SIG-M5 treated with dmso at 0.1 percent for 504 hours (cell line): Measurements from ENCODE around the gene FMO4.
A peak's percentile ranks its signal among the peaks of the same experiment; 100 is the strongest.
"Not testable (repeated sequence)": the region's sequence is repeated elsewhere in the genome, so short reads cannot be mapped to it uniquely, and the experiment has no call there.

Experiments used
- DNase-seq: peaks from one replicate; lab custom pipeline; 2025; ENCODE audit not compliant: unreplicated experiment; lab: John Stamatoyannopoulos, UW

The FMO4 gene

GRCh38 chr1:171329251-171329650, 15.3 kb downstream of the FMO4 start:
- no peak for DNase-seq

- no peak for DNase-seq
Measured at GRCh38 chr1:171334024-171334640, 20.1 kb downstream of the FMO4 start.

GRCh38 chr1:171335964-171336363, 22.0 kb downstream of the FMO4 start:
- no peak for DNase-seq

DNA sequence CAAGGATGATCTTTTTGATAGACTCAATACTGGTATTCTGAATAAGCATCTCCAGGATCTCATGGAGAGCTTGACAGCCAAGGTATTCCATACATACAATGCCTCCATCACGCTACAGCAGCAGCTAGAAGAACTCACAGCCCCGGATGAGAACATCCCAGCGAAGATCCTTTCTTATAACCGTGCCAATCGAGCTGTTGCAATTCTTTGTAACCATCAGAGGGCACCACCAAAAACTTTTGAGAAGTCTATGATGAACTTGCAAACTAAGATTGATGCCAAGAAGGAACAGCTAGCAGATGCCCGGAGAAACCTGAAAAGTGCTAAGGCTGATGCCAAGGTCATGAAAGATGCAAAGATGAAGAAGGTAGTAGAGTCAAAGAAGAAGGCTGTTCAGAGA, 25.4 kb downstream of the FMO4 start:
- DNase-seq: not testable (repeated sequence)

DNA sequence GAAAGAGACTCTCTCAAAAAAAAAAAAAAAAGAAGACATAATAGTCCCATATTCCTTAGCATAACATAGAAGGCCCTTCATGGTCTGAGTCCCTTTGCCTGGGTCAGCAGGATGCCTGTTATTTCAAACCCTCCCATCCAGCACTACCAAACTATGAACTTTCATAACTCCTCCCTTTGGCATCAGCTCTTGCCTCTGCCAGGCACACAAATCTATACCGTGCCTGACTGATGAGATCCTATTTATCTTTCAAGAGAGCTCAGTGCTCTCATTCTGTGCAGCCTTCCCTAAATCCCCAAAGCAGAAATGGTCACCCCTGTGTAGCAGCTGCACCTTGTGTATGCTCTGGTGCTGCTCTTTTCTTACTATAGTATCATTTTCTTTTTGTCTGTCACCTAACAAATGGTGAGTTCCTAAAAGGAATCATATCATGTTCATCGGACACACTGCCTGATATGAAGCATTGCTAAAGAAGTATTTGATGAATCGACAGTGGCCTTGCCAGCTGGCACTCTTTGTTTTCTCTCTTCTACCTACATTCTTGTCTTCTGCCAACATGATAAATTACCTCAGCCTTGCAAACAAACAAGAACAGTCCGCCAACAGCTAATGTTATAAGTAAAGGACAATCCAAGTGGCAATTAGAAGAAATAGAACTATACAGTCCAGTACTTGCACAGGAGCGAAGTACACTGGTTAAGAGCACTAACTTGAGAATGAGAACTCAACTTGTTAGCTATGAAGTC, 29.9 kb downstream of the FMO4 start:
- DNase-seq: no peak

DNA sequence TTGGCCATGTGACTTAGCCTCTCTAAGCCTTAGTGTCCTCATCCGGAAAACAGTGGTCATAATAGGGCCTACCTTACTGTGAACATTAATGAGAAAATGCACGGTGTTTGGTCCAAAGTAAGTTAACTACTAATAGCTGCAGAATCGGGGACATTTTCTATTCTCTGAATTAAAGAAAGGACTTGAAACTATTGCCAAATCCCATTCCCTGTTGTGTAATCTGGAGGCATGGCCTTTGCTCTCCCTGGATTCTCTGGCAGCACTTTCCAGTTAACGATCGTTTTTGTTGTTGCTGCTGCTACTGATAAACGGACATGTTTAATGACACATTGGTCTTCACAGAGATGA, 30.5 kb downstream of the FMO4 start:
- no peak for DNase-seq

- no peak for DNase-seq
Measured at GRCh38 chr1:171345536-171345935, 31.6 kb downstream of the FMO4 start.

GRCh38 chr1:171346881-171347280, 32.9 kb downstream of the FMO4 start:
- no peak for DNase-seq

DNA sequence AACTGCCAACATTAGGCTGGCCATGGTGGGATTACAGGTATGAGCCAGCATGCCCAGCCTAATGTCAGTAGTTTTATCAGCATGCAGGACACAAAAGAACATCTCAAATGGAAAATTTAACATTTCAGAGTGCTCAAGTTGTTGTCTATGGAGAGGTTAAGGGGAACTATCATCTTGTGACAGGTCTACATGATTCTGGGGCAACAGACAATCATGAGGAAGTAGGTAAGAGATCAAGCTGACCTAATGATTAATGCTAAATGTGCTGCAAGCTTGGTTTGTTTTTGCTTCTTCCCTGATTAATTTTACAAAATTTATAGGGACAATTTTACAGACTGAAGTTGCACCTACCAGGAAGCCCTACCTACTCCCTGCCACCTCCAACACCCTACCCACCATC, 36.6 kb downstream of the FMO4 start:
- no peak for DNase-seq

- no peak for DNase-seq
Measured at GRCh38 chr1:171351961-171352360, 38.0 kb downstream of the FMO4 start.

DNA sequence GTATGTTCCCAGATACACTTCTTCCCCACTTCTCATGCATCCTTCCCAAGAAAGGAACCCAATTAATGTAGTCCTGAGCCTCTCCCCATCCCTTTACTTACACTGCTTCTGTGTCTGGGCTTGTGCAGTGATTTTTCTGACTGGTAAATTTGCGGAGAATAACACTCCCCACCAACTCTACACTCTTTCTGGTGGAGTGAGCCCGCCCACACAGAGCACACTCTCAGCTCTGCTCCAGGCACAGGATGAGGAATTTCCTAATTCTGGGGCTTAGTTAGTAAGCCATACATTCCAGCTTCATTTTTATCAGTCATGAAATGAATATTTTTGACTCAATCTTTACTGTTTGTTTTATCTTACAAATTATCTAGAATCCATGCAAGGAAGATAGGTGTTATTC, 38.6 kb downstream of the FMO4 start:
- DNase-seq: no peak

- DNase-seq: no peak
Measured at GRCh38 chr1:171355727-171356126, 41.7 kb downstream of the FMO4 start.

GRCh38 chr1:171357179-171357578, 43.2 kb downstream of the FMO4 start:
- DNase-seq: no peak

DNA sequence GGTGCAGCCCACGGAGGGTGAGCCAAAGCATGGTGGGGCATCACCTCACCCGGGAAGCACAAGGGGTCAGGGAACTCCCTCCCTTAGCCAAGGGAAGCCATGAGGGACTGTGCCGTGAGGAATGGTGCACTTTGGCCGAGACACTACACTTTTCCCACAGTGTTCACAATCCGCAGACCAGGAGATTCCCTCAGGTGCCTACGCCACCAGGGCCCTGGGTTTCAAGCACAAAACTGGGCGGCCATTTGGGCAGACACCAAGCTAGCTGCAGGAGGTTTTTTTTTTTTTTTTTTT, 45.3 kb downstream of the FMO4 start:
- not testable (repeated sequence) for DNase-seq

DNA sequence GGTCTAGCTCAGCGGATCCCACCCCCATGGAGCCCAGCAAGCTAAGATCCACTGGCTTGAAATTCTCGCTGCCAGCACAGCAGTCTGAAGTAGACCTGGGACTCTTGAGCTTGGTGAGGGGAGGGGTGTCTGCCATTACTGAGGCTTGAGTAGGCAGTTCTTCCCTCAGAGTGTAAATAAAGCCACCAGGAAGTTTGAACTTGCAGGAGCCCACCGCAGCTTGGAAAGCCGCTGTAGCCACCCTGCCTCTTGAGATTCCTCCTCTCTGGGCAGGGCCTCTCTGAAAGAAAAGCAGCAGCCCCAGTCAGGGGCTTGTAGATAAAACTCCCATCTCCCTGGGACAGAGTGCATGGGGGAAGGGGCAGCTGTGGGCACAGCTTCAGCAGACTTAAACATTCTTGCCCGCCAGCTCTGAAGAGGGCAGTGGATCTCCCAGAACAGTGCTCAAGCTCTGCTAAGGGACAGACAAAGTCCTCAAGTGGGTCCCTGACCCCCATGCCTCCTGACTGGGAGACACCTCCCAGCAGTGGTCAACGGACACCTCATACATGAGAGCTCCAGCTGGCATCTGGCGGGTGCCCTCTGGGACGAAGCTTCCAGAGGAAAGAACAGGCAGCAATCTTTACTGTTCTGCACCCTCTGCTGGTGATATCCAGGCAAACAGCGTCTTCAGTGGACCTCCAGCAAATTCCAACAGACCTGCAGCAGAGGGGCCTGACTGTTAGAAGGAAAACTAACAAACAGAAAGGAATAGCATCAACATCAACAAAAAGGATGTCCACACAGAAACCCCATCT, 45.9 kb downstream of the FMO4 start:
- not testable (repeated sequence) for DNase-seq

- peak; percentile 87 for DNase-seq
Measured at GRCh38 chr1:171366085-171366484, 52.1 kb downstream of the FMO4 start.

GRCh38 chr1:171366816-171367215, 52.8 kb downstream of the FMO4 start:
- peak; percentile 19 for DNase-seq

DNA sequence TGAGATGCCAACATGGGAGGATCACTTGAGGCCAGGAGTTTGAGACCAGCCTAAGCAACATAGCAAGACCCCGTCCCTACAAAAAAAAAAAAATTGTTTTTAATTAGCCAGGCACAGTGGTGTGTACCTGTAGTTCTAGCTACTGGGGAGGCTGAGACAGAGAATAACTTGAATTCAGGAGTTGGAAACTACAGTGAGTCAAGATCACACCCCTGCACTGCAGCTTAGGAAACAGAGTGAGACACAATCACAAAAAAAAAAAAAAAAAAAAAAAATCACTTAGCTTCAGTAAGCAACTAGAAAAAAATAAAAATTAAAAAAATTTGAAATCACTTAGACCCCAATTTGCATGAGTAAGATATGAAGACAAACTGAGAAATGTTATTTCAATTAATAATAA, 53.5 kb downstream of the FMO4 start:
- DNase-seq: no peak

GRCh38 chr1:171372418-171373084, 58.6 kb downstream of the FMO4 start:
- DNase-seq: no peak

GRCh38 chr1:171373357-171374122, 59.6 kb downstream of the FMO4 start:
- not testable (repeated sequence) for DNase-seq

GRCh38 chr1:171379846-171380245, 65.9 kb downstream of the FMO4 start:
- no peak for DNase-seq
